ENCODE measurements around the gene PICALM.

PICALM gene

DNA sequence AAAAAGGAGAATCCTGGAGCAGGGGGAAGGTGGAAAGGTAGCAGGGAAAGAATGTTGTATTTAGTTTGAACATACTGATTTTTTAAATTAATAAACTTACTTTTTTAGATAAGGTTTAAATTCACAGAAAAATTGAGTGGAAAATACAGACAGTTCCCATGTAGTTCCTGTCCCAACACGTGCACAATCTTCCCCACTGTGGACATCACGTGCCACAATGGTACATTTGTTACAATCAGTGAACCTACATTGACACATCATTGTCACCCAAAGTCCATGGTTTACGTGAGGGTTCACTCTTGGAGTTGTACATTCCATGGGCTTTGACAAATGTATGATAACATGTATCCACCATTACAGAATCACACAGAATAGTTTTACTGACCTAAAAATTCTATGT, 10.5 kb upstream of the PICALM start:
- DNase-seq: no peak

DNA sequence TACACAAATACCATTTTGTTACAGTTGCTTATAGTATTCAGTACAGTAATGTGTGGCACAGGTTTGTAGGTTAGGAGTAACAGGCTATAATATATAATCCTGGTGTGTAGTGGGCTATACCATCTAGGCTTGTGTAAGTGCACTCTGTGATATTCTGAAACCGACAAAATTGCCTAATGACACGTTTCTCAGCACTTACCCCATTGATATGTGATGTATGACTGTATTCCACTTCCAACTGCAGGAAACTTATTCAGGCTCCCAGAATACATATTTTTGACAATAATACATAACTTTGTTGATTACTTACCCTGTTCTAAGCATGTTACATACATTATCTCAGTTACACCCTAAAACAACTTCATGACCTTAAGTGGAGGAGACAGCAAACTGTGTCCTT, 5.1 kb upstream of the PICALM start:
- no peak for DNase-seq

GRCh38 chr11:86072211-86072610, 3.3 kb upstream of the PICALM start:
- no peak for DNase-seq

DNA sequence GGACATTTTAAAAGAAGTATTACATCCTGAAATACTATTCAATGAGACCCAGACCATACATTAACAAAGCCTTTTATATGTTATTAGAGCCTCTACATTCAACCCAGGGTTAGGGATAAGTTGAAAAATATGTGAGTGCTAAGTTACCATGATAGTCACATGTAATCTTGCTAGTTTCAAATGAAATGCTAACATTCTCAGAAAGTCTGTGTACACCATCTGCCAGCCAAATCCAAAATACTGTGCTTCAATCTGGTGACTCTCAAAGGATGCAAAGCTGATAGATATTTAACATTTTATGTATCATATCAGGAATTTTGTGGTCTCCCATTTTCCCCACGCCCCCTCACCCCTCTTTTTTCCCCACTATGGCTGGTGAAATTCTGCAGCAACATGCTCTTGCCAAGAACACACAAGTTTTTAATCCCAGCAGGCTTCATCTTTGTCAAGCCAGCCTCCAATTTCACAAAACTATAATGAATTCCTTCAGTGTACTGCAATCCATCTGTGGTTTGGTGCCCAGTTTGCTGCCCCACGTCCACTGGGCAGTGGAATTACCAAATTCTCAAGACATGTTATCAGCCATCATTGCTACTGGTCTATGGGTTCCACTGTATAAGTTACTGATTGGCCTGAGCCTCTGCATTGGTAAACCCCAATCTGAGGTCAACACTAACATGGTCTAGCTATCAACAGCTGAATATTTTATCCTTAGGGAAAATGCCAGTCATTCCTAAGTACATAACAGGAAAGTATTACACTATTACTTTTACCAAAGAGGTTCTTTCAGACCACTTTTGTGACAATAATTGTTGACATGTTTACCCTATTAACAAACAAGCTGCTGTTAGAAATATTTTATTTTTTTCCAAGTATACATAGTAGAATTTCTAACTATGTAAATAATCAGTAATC, 1.5 kb upstream of the PICALM start:
- no peak for DNase-seq

DNA sequence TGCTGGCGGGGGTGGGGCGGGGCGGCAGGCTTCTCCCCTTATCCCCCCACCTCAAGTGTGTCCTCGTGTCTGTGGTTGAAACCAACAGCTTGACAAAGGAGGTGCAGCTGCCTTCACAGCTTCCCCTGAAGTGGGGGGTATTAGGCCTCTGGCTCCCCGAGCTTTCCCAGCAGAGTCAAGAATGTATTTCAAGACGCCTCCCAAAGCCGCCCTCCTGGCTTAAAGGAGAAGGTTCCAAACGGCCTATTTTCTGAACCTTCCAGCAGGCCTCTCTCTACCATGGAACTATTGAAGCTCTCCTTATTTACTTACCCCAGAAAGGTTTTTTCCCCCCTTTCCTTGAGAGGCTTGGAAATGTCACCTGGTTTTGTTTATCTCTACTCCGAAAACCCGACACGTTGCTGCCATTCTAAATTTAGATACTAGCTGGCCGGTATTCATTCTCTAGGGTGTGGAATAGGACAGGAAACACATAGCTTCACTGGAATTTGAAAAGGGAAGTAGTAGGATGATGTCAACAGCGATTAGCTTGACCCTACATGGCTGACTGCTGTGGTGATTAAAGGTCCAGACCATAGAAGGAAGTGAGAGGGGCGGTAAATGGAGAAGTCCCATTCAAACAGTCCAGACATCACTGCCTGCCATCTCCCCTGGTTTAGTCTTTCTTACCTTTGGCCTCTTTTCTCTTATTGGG, 671 bp upstream of the PICALM start:
- no peak for DNase-seq

- DNase-seq: peak; percentile 4 to 27
These were observed 579 bp downstream of the PICALM start for GRCh38 chr11:86068138-86068871.

GRCh38 chr11:86067851-86068137, 1.1 kb downstream of the PICALM start:
- no peak for DNase-seq

GRCh38 chr11:86067009-86067850, 1.7 kb downstream of the PICALM start:
- no peak for DNase-seq

GRCh38 chr11:86066657-86067008, 2.3 kb downstream of the PICALM start:
- DNase-seq: no peak

GRCh38 chr11:86066033-86066432, 2.9 kb downstream of the PICALM start:
- DNase-seq: no peak

GRCh38 chr11:86064220-86064803, 4.6 kb downstream of the PICALM start:
- no peak for DNase-seq

DNA sequence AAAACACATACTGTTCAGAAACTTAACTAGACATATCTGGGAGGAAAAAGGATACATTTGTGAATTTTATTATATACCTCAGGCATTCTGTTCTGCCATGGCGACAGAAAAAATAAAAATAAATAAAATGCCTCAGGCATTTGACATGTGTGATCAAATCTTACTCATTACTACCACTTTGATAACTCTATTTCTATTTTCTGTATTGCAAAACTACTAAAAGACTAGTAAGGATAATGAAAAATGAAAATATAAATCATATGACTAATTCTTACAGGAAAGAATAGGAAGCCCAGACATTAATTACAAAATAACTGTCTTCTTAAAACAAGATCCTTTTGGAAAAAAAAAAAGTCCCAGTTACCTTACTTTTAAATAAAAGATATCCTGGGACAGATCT, 5.3 kb downstream of the PICALM start:
- no peak for DNase-seq

- DNase-seq: no peak
These were observed 6.2 kb downstream of the PICALM start for GRCh38 chr11:86062719-86063118.

GRCh38 chr11:86061483-86062205, 7.2 kb downstream of the PICALM start:
- no peak for DNase-seq

DNA sequence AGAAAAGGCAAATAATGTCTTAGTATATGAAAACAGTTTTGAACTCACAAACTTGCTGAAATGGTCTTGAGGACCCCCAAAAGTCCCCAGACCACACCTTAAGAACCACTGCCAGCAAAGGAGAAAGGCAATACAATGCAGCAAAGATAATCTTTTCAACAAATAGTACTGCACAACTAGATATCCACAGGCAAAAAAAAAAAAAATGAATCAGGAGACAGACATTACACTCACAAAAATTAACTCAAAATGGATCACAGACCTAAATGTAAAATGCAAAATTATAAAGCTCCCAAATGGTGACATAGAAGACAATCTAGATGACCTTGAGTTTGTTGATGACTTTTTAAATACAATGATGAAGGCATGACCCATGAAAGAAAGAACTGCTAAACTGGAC, 8.3 kb downstream of the PICALM start:
- no peak for DNase-seq

DNA sequence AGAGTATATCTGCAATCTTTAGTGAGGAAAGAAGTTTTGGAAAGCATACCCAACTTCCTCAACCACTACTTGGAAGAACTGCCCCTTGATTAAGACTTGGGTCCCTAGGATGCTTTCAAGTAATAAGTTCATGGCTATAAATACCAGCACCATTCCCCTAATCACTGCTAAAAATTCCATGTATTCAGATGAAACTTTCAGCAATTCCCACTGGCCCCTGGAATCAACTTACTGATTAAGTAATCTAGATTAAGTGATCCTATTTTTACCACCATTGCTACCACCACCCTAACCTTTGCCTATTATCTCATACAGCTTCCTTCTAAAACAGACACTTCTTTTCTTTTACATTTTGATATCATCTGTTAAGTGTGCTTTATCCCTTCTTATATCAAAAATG, 10.5 kb downstream of the PICALM start:
- no peak for DNase-seq

- no peak for DNase-seq
These were observed 12.5 kb downstream of the PICALM start for GRCh38 chr11:86056351-86056854.

DNA sequence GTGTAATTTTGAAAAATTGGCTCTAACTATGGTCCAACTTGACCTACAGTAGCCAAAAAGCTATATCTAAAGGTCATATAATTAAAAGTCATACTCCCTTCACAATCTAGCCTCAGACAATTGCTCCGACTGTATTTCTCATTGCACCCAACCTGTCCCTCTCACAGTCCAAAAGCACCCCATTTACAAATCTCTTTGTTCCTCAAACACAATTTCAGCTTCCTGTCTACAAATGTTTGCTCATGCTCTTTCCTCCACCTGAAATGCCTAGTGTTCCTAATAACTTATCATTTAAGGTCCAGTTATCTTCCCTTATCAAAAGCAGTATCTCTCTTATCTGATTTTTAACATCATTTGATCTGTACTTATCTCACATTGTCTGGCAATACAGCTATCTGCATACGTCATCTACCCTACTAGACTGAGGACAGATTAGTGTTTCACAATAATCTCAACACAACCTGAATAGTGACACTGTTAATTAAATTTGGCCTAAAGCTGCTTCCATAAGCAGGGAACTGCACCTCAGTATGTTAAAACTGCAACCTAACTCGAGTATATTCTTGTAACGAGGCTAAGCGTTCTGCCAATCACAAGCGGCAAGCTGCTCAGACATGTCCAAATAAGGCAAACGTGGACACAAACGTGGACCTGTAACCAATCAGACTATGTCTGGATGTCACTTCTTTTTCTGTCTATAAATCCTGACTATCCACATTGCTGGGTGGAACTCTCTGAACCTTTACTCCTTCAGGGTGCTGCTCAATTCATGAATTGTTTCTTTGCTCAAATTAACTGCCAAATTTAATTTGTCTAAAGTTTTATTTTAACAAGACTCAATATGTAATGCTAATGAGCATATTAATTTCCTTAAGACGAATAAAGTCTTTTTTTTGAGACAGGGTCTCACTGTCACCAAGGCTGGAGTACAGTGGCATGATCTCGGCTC, 15.9 kb downstream of the PICALM start:
- no peak for DNase-seq

- no peak for DNase-seq
These were observed 18.6 kb downstream of the PICALM start for GRCh38 chr11:86050196-86050709.
